Measurements from ENCODE around the gene POLD4.
"Not testable (repeated sequence)": the region's sequence is repeated elsewhere in the genome, so short reads cannot be mapped to it uniquely, and the experiment has no call there.

The POLD4 gene

GRCh38 chr11:67347964-67348749 lies 5.2 kb downstream of the POLD4 start:
- no peak for DNase-seq
- no peak overlapping the region for H3K4me3 Mint-ChIP-seq
- CTCF ChIA-PET: interaction anchor here (1.1 to 11.4 kb wide), 5 partner anchors 8 to 158 kb away, joined by 3 to 564 read pairs (median 56); partner anchors contain the start of genes CLCF1, PITPNM1, POLD4 and RAD9A
- H3K27ac Mint-ChIP-seq: no peak overlapping the region
- peaks cover 9% of the 10 kb centered on the region for H3K36me3 Mint-ChIP-seq
- H3K9me3 Mint-ChIP-seq: no peaks in the 10 kb centered on the region
- no peaks in the 10 kb centered on the region for H3K27me3 Mint-ChIP-seq
- H3K4me1 Mint-ChIP-seq: peaks cover 52% of the 10 kb centered on the region

- DNase-seq: peak; percentile 52
- Mint-ChIP-seq H3K27ac (peak overlapping the region; percentile 92), H3K4me1 (peaks cover 38% of the 10 kb centered on the region), H3K27me3 (no peaks in the 10 kb centered on the region), H3K9me3 (no peaks in the 10 kb centered on the region), H3K36me3 (peaks cover 1% of the 10 kb centered on the region), H3K4me3 (no peak overlapping the region)
- CTCF ChIA-PET: interaction anchor here (0.6 to 4.6 kb wide), 30 partner anchors 9 to 265 kb away, joined by 3 to 116 read pairs (median 6); partner anchors contain the start of genes CLCF1, PITPNM1, POLD4 and RAD9A
These were observed 7.2 kb downstream of the POLD4 start for GRCh38 chr11:67345920-67346819.

- Mint-ChIP-seq H3K4me1 (peaks cover 35% of the 10 kb centered on the region), H3K27ac (peak overlapping the region; percentile 92)
These were observed 8.0 kb downstream of the POLD4 start for GRCh38 chr11:67345247-67345919.

GRCh38 chr11:67344264-67344663 lies 9.1 kb downstream of the POLD4 start:
- no peaks in the 10 kb centered on the region for H3K9me3 Mint-ChIP-seq
- peaks cover 35% of the 10 kb centered on the region for H3K4me1 Mint-ChIP-seq
- DNase-seq: peak; percentile 58
- no peaks in the 10 kb centered on the region for H3K27me3 Mint-ChIP-seq
- no peak overlapping the region for H3K4me3 Mint-ChIP-seq
- H3K27ac Mint-ChIP-seq: peak overlapping the region; percentile 92
- no peaks in the 10 kb centered on the region for H3K36me3 Mint-ChIP-seq
- CTCF ChIA-PET: interaction anchor here (0.6 to 4.6 kb wide), 8 partner anchors 12 to 1498 kb away, joined by 3 to 116 read pairs (median 15); partner anchors contain the start of genes CLCF1 and POLD4

More at GRCh38 chr11:67345247-67345919, 8.0 kb downstream of the POLD4 start:
- Mint-ChIP-seq H3K9me3 (no peaks in the 10 kb centered on the region), H3K36me3 (no peaks in the 10 kb centered on the region), H3K4me3 (no peak overlapping the region), H3K27me3 (no peaks in the 10 kb centered on the region)
- CTCF ChIA-PET: interaction anchor here (0.6 to 4.6 kb wide), 29 partner anchors 8 to 264 kb away, joined by 3 to 116 read pairs (median 6); partner anchors contain the start of genes CLCF1, PITPNM1, POLD4 and RAD9A
- DNase-seq: no peak

GRCh38 chr11:67337257-67337656 lies 16.1 kb downstream of the POLD4 start:
- H3K36me3 Mint-ChIP-seq: no peaks in the 10 kb centered on the region
- DNase-seq: no peak
- CTCF ChIA-PET: interaction anchor here (1.0 to 2.1 kb wide), 4 partner anchors 8 to 47 kb away, joined by 3 to 12 read pairs (median 4); no protein-coding TSS in a partner anchor
- no peak overlapping the region for H3K27ac Mint-ChIP-seq
- H3K9me3 Mint-ChIP-seq: no peaks in the 10 kb centered on the region
- H3K4me1 Mint-ChIP-seq: no peaks in the 10 kb centered on the region
- no peak overlapping the region for H3K4me3 Mint-ChIP-seq
- H3K27me3 Mint-ChIP-seq: no peaks in the 10 kb centered on the region

GRCh38 chr11:67332081-67332691 lies 21.2 kb downstream of the POLD4 start:
- CTCF ChIA-PET: interaction anchor here (1.4 to 5.5 kb wide), 3 partner anchors 14 to 19 kb away, joined by 5 to 23 read pairs (median 5); no protein-coding TSS in a partner anchor
- H3K27ac Mint-ChIP-seq: no peak overlapping the region
- no peak overlapping the region for H3K4me3 Mint-ChIP-seq
- H3K4me1 Mint-ChIP-seq: no peaks in the 10 kb centered on the region
- H3K36me3 Mint-ChIP-seq: no peaks in the 10 kb centered on the region
- no peak for DNase-seq
- H3K9me3 Mint-ChIP-seq: no peaks in the 10 kb centered on the region
- H3K27me3 Mint-ChIP-seq: no peaks in the 10 kb centered on the region

GRCh38 chr11:67323526-67323925 lies 29.8 kb downstream of the POLD4 start:
- H3K4me1 Mint-ChIP-seq: peaks cover 3% of the 10 kb centered on the region
- no peaks in the 10 kb centered on the region for H3K9me3 Mint-ChIP-seq
- no peak overlapping the region for H3K4me3 Mint-ChIP-seq
- H3K27me3 Mint-ChIP-seq: peaks cover 9% of the 10 kb centered on the region
- no peak overlapping the region for H3K27ac Mint-ChIP-seq
- CTCF ChIA-PET: interaction anchor here (0.9 to 10.7 kb wide), 4 partner anchors 16 to 60 kb away, joined by 3 to 117 read pairs (median 8); no protein-coding TSS in a partner anchor
- DNase-seq: no peak
- no peaks in the 10 kb centered on the region for H3K36me3 Mint-ChIP-seq

- peaks cover 1% of the 10 kb centered on the region for H3K36me3 Mint-ChIP-seq
- no peaks in the 10 kb centered on the region for H3K9me3 Mint-ChIP-seq
These were observed 31.3 kb downstream of the POLD4 start for GRCh38 chr11:67322049-67322448.

GRCh38 chr11:67321313-67321871 lies 32.0 kb downstream of the POLD4 start:
- CTCF ChIA-PET: interaction anchor here (0.9 to 10.7 kb wide), 6 partner anchors 30 to 69 kb away, joined by 3 to 117 read pairs (median 4); no protein-coding TSS in a partner anchor
- H3K9me3 Mint-ChIP-seq: no peaks in the 10 kb centered on the region
- H3K27ac Mint-ChIP-seq: peak overlapping the region; percentile 28
- no peak for DNase-seq
- H3K4me3 Mint-ChIP-seq: no peak overlapping the region
- peaks cover 15% of the 10 kb centered on the region for H3K4me1 Mint-ChIP-seq
- H3K27me3 Mint-ChIP-seq: peaks cover 21% of the 10 kb centered on the region
- peaks cover 1% of the 10 kb centered on the region for H3K36me3 Mint-ChIP-seq

More at GRCh38 chr11:67322049-67322448, 31.3 kb downstream of the POLD4 start:
- Mint-ChIP-seq H3K27ac (no peak overlapping the region), H3K4me1 (peaks cover 12% of the 10 kb centered on the region), H3K4me3 (no peak overlapping the region), H3K27me3 (peaks cover 21% of the 10 kb centered on the region)
- CTCF ChIA-PET: interaction anchor here (0.9 to 10.7 kb wide), 7 partner anchors 23 to 154 kb away, joined by 3 to 117 read pairs (median 4); partner anchors contain the start of gene ANKRD13D
- no peak for DNase-seq

GRCh38 chr11:67320691-67321090 lies 32.7 kb downstream of the POLD4 start:
- Mint-ChIP-seq H3K27ac (no peak overlapping the region), H3K9me3 (no peaks in the 10 kb centered on the region)

GRCh38 chr11:67320011-67320410 lies 33.3 kb downstream of the POLD4 start:
- peaks cover 25% of the 10 kb centered on the region for H3K4me1 Mint-ChIP-seq
- no peak for DNase-seq
- no peak overlapping the region for H3K4me3 Mint-ChIP-seq
- peaks cover 21% of the 10 kb centered on the region for H3K27me3 Mint-ChIP-seq
- CTCF ChIA-PET: interaction anchor here (0.8 to 10.7 kb wide), 7 partner anchors 17 to 75 kb away, joined by 3 to 117 read pairs (median 3); partner anchors contain the start of genes POLD4 and SSH3
- peaks cover 1% of the 10 kb centered on the region for H3K36me3 Mint-ChIP-seq
- H3K27ac Mint-ChIP-seq: no peak overlapping the region
- H3K9me3 Mint-ChIP-seq: no peaks in the 10 kb centered on the region

More at GRCh38 chr11:67320691-67321090, 32.7 kb downstream of the POLD4 start:
- H3K36me3 Mint-ChIP-seq: peaks cover 1% of the 10 kb centered on the region
- CTCF ChIA-PET: interaction anchor here (0.8 to 10.7 kb wide), 7 partner anchors 25 to 69 kb away, joined by 3 to 117 read pairs (median 3); partner anchors contain the start of gene POLD4
- peaks cover 21% of the 10 kb centered on the region for H3K27me3 Mint-ChIP-seq
- DNase-seq: no peak
- no peak overlapping the region for H3K4me3 Mint-ChIP-seq
- H3K4me1 Mint-ChIP-seq: peaks cover 18% of the 10 kb centered on the region

- H3K4me1 Mint-ChIP-seq: peaks cover 33% of the 10 kb centered on the region
- H3K36me3 Mint-ChIP-seq, H3K27ac Mint-ChIP-seq, DNase-seq, H3K9me3 Mint-ChIP-seq: not testable (repeated sequence)
- peaks cover 21% of the 10 kb centered on the region for H3K27me3 Mint-ChIP-seq
- H3K4me3 Mint-ChIP-seq: peak overlapping the region; percentile 97
- CTCF ChIA-PET: interaction anchor here (0.6 to 10.7 kb wide), 4 partner anchors 16 to 74 kb away, joined by 3 to 117 read pairs (median 3); partner anchors contain the start of gene SSH3
These were observed 34.5 kb downstream of the POLD4 start for GRCh38 chr11:67318876-67319275.
